Nephron (organoid): Measurements from ENCODE around the gene WASL.

ENCODE experiments used
- H3K27ac Mint-ChIP-seq, 3 experiments: 2 replicates each; pipeline ENCODE4 v1.8.0; 2020; ENCODE audit warnings: mixed read lengths in 3 of 3, mild to moderate bottlenecking in 2 of 3, moderate library complexity in 1 of 3
- H3K27me3 Mint-ChIP-seq: 2 replicates; pipeline ENCODE4 v1.8.0; 2021; ENCODE audit warnings: low read depth, mild to moderate bottlenecking, moderate library complexity, mixed read lengths
- H3K36me3 Mint-ChIP-seq: 2 replicates; pipeline ENCODE4 v1.8.0; 2020; ENCODE audit warnings: low read depth, mixed read lengths
- H3K4me1 Mint-ChIP-seq: 2 replicates; pipeline ENCODE4 v1.8.0; 2020; ENCODE audit warnings: mixed read lengths
- H3K4me3 Mint-ChIP-seq, 3 experiments: 2 replicates each; pipeline ENCODE4 v1.8.0; 2020; ENCODE audit warnings: mild to moderate bottlenecking in 3 of 3, mixed read lengths in 3 of 3, moderate library complexity in 2 of 3
- H3K9me3 Mint-ChIP-seq: 2 replicates; pipeline ENCODE4 v1.8.0; 2020; ENCODE audit warnings: mixed read lengths
- CTCF ChIP-seq, 3 experiments: fragments of 200-600 bp; sonication (generic); IDR thresholded peaks; one replicate each; pipeline ENCODE4 v1.5.0; 2021; ENCODE audit warnings: antibody characterized with exemption in 3 of 3; ENCODE audit not compliant: unreplicated experiment in 3 of 3

The WASL gene

DNA sequence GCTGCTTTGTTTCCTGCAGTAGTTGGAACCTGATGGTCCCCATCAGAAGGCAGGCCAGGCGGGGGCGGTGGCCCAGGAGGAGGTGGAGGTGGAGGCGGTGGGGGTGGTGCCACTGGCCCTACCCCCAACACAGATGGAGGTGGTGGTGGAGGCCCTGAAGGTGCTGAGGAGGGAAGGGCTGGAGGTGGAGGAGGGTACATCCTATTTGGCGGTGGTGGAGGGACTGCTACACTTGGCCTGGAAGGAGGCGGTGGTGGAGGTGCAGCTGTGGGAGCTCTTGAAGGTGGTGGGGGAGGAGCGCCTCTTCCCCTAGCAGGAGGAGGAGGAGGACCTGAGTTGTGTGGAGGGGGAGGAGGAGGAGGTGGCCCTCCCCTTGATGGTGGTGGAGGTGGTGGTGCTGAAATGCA, 56.3 kb downstream of the WASL start:
- H3K27ac Mint-ChIP-seq = peak overlapping the region in 1 of 3 experiments; percentile 57
- TF ChIP-seq CTCF (IDR thresholded peaks at IDR 0.05; ENCODE audit: unreplicated experiment in 3 of 3) = no peak
- no peaks in the 10 kb centered on the region for H3K9me3 Mint-ChIP-seq
- no peaks in the 10 kb centered on the region for H3K27me3 Mint-ChIP-seq
- H3K4me3 Mint-ChIP-seq = no peak overlapping the region
- peaks cover 55% of the 10 kb centered on the region for H3K36me3 Mint-ChIP-seq
- peaks cover 3% of the 10 kb centered on the region for H3K4me1 Mint-ChIP-seq

DNA sequence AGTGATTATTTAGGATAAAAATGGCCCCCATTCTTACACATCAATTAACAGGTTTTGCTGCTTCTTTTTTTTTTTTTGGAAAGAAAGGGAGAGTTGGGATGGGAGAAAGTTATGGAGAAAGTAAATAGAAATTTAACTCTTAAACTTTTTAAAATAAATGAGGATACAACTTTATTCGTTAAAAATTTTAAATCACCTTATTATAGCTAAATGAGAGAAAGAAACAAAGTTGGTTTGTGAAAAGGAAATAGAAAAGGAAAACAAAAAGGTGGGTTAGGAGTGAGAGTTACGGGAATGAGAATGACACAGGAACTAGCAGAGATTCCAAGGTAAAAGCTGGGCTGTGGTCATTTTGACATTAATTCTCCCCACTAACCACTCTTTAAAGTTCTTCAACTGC, 58.3 kb downstream of the WASL start:
- Mint-ChIP-seq H3K4me3 (no peak overlapping the region), H3K36me3 (peaks cover 53% of the 10 kb centered on the region), H3K4me1 (peaks cover 3% of the 10 kb centered on the region), H3K27ac (no peak overlapping the region), H3K9me3 (no peaks in the 10 kb centered on the region), H3K27me3 (no peaks in the 10 kb centered on the region)
- TF ChIP-seq CTCF (IDR thresholded peaks at IDR 0.05; ENCODE audit: unreplicated experiment in 3 of 3) = no peak

GRCh38 chr7:123689250-123689649, 59.6 kb downstream of the WASL start:
- Mint-ChIP-seq H3K4me3 (no peak overlapping the region), H3K4me1 (peaks cover 3% of the 10 kb centered on the region), H3K27ac (peak overlapping the region in 1 of 3 experiments; percentile 52), H3K27me3 (no peaks in the 10 kb centered on the region), H3K9me3 (no peaks in the 10 kb centered on the region), H3K36me3 (peaks cover 52% of the 10 kb centered on the region)
- no peak for TF ChIP-seq CTCF (IDR thresholded peaks at IDR 0.05; ENCODE audit: unreplicated experiment in 3 of 3)

DNA sequence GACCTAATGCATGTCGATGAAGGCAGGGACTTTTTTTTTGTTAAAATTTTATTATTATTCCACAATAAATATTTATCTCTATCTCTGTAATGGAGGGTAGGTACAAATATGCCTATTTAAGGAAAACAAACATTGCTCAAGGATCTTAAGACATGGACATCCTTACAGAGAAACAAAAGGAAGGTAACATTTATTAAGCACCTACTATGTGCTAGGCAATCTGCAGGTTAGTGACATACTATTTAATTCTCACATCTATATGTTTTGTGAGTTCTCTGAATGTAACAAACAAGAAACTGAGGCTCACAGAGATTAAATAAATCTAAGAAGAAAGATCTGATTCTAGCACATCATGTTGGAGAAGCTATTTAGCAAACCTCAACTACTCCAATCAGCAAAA, 61.1 kb downstream of the WASL start:
- peaks cover 55% of the 10 kb centered on the region for H3K36me3 Mint-ChIP-seq

DNA sequence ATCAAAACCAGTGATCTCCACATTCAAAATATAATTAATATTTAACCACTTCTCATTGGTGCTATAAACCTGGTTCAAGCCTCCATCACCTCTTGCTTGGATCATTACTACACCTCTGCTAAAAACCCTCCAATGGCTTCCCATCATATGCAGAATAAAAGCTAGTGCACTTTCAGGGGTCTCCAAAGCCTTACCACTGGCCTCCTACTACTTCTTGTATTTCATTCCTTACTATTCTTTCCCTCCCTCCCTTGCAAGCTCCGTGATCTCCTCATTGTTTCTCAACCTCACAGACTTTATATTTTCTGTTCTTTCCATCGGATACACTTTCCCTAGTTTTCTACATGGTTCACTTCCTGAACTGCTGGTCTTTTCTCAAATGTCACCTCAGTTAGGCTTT, 61.6 kb downstream of the WASL start:
- Mint-ChIP-seq H3K27me3 (no peaks in the 10 kb centered on the region), H3K4me3 (no peak overlapping the region), H3K36me3 (peaks cover 49% of the 10 kb centered on the region), H3K9me3 (no peaks in the 10 kb centered on the region), H3K4me1 (peaks cover 3% of the 10 kb centered on the region), H3K27ac (no peak overlapping the region)
- TF ChIP-seq CTCF (IDR thresholded peaks at IDR 0.05; ENCODE audit: unreplicated experiment in 3 of 3) = no peak

More for the DNA sequence above, 61.1 kb downstream of the WASL start:
- no peaks in the 10 kb centered on the region for H3K9me3 Mint-ChIP-seq
- TF ChIP-seq CTCF (IDR thresholded peaks at IDR 0.05; ENCODE audit: unreplicated experiment in 3 of 3) = no peak
- peaks cover 3% of the 10 kb centered on the region for H3K4me1 Mint-ChIP-seq
- H3K27ac Mint-ChIP-seq = no peak overlapping the region
- H3K27me3 Mint-ChIP-seq = no peaks in the 10 kb centered on the region
- H3K4me3 Mint-ChIP-seq = no peak overlapping the region

- Mint-ChIP-seq H3K36me3 (peaks cover 49% of the 10 kb centered on the region), H3K27ac (no peak overlapping the region), H3K4me1 (peaks cover 10% of the 10 kb centered on the region), H3K4me3 (no peak overlapping the region), H3K27me3 (no peaks in the 10 kb centered on the region), H3K9me3 (no peaks in the 10 kb centered on the region)
- peak; percentile 53 to 74 (median 56) for TF ChIP-seq CTCF (IDR thresholded peaks at IDR 0.05; ENCODE audit: unreplicated experiment in 3 of 3)
Observed at GRCh38 chr7:123682690-123683089, 66.1 kb downstream of the WASL start.
